ENCODE results near the gene HOMEZ.
"Not testable (repeated sequence)": the region's sequence is repeated elsewhere in the genome, so short reads cannot be mapped to it uniquely, and the experiment has no call there.

Gene HOMEZ

GRCh38 chr14:23307146-23307530, 21.2 kb upstream of the HOMEZ start:
- DNase-seq: no peak

DNA sequence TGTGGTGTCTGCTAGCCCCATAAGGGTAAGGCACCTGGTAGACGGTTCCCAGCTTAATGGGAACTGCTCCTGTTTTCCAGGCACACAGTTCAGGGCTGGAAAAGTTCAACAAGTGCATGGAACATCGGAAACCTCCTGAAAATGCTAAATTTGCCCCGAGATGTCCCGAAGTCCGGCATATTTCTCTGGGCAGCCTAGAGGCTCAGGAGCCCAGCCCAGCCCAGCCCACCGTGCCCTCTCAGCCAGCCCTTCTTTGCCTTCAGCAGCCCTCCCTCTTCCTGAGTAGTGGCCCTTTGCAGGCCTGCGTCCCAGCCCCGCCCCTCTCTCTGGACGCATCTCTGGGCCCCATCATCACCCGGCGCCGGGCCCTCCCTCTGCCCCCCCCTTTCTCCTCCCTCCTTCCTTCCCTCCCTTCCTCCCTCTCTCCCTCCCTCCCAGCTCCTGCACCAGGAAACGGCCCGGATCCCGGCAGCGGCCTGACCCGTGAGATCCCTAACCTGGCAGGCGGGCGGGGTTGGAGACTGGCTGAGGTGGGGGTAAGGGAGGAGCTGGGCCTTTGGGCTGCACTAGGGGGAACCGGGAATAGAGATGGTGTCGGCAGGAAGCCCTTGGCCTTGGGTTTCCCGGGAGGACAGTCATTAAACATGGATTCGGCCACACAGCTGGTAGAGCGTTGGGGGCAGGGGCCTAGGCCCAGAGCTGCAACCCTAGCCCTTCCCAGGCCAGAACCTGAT, 20.6 kb upstream of the HOMEZ start, which contains the start of gene BCL2L2:
BCL2L2 (plus strand) TSS at position 422 of the 734 bp plus-strand sequence. CDS start 935 bp downstream, outside the sequence.
- DNase-seq: no peak

GRCh38 chr14:23302290-23303225, 16.6 kb upstream of the HOMEZ start, which contains the start of gene PPP1R3E:
PPP1R3E (minus strand) TSS chr14:23302859; CDS start chr14:23302576, 283 bp downstream.
- peak; percentile 80 for DNase-seq

DNA sequence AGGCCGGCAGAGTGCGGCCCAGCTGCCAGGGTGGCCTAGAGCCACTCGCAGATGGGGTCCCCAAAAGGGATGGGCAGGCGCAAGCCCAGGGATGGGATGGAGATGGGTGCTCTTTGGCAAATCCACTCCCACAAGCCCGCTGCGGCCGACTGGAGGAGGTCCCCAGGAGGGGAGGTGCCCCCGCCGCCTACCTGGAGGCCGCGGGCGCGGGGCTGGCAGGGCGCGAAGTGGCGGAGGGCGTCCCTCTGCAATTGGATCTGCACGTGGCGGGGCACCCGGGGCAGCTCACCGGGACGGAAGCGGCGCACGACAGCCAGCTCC, 16.0 kb upstream of the HOMEZ start:
- no peak for DNase-seq

- DNase-seq: peak; percentile 94
Observed at GRCh38 chr14:23301288-23301968, 15.5 kb upstream of the HOMEZ start.

DNA sequence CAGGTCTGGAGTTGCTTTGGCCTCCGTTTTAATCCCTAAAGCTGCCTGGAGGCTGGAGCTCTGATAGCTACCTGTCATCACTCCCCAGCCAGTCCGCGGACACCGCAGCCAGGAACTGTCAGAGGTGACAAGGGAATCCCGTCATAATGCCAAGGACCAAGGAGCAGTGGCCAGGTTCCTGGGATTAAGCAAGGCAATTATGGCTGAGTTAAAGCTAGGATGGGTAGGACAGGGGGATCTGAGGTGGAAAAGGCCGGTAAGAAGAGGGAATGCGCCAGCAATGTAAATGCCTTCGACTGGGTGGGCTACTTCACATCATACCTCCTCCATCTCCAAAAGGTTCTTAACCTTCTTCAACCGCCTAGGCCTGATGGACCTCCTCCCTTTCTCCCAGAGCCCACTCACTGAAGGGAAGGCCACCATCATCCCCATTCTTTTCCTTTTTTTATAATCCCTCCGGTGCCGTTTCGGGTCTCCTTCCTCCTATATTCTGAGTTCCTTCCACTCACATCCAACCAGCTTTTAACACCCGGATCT, 14.8 kb upstream of the HOMEZ start:
- no peak for DNase-seq

DNA sequence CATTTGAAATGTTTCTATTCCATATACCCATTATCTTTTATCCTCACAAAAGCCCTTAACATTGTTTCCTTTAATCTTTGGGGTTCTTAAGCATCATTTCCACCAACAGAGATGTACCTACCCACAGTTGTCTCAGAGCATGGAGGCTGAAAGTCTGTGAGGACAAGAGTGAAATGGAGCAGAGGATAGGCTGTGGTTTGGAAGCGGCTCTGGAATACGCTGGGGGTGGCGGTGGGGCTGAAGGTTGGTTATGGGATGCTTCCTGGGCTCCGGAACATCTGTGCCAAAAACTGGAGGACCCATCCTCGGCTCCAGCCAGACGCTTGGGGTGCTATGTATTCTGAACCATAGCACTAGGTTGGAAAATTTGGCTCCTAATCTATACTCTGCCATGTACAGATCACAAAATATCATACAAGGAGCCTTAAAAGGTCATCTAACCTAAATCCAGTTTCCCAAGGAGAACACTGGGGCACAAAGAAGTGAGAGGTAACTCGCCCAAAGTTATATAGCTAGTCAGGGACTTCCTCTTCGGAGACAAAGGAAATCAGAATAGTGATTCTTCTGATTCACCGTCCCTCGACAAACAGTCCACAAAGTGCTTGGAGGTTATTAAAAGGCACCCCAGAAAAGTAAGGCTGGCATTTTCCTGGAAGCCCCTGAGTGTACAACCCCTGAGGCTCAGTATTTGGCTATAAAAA, 14.2 kb upstream of the HOMEZ start:
- DNase-seq: no peak

GRCh38 chr14:23299211-23299957, 13.5 kb upstream of the HOMEZ start:
- DNase-seq: no peak

GRCh38 chr14:23297611-23298277, 11.8 kb upstream of the HOMEZ start:
- DNase-seq: no peak

GRCh38 chr14:23297096-23297495, 11.2 kb upstream of the HOMEZ start:
- DNase-seq: no peak

GRCh38 chr14:23296012-23296777, 10.3 kb upstream of the HOMEZ start:
- DNase-seq: no peak

DNA sequence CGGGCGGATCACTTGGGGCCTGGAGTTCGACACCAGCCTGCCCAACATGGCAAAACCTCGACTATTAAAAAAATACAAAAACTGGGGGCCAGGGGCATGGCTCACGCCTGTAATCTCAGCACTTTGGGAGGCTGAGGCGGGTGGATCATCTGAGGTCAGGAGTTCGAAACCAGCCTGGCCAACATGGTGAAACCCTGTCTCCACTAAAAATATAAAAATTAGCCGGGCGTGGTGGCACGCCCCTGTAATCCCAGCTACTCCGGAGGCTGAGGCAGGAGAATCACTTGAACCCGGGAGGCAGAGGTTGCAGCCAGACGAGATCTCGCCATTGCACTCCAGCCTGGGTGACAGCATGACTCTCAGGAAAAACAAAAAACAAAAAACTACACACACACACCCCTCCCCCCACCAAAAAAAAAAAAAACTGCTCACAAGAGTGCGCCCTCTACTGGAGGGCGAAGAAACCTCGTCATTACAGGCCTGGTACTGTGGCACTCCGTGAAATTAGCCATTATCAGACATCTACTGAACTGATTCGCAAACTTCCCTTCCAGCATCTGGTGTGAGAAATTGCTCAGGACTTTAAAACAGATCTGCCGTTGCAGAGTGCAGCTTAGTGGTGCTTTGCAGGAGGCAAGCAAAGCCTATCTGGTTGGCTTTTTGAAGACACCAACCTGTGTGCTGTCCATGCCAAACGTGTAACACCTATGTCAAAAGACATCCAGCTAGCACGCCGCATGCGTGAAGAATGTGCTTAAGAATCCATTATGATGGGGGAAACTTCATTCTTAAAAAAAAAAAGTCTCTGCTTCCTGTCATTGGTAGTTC, 9.0 kb upstream of the HOMEZ start:
- DNase-seq: peak; percentile 43

- no peak for DNase-seq
Observed at GRCh38 chr14:23286902-23287479, 1.1 kb upstream of the HOMEZ start.

DNA sequence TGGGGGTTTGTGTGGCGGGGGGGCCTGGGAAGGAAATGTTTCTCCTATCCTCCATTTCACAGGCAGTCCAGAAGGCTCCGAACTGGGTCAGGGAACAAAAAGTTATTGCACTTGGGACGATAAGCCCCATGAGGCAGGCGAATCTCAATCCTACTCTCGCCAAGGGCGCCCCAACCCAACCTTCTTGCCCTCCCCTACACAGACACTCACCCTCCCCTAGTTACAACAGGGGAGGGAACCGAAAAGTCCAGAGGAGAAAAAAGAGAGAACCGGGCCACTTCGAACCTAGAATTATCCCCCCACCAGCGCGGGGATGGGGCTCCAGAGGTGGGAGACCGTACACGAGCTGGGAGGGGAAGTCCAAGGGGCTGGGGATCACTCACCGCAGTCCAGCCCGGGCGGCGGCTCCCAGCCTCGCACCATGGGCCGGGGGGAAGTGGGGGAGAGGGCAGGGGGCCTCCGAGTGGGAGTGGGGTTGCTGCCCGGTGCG, 357 bp downstream of the HOMEZ start:
- DNase-seq: no peak

- no peak for DNase-seq
Observed at GRCh38 chr14:23284654-23285529, 1.0 kb downstream of the HOMEZ start.

- DNase-seq: no peak
Observed at GRCh38 chr14:23281247-23281646, 4.7 kb downstream of the HOMEZ start.

GRCh38 chr14:23277928-23278327, 8.0 kb downstream of the HOMEZ start:
- DNase-seq: not testable (repeated sequence)

DNA sequence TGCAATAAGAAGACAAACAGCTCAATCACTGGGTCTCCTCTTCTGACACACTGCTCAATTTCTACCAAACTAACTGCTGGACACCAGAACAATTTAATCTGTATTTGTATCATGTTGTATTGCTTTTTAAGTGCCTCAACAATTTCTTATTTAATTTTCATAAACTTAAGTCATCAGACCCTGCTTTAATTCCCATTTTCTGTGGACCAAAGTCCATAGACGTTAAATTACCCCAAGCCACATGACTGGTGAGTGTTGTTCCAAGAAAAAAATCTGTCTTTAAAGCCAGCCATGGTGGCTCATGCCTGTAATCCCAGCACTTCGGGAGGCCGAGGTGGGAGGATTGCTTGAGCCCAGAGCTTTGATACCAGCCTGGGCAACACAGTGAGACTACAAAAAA, 8.7 kb downstream of the HOMEZ start:
- no peak for DNase-seq

All from T-helper 9 cell (primary cell).